Mucosa of descending colon (tissue), 3 donors: ENCODE results near the gene SECTM1. TPM values are rescaled to one million over a fixed set of nuclear protein-coding genes. Genes with fewer than 3 reads are reported as not detected.
A peak's percentile ranks its signal among the peaks of the same experiment; 100 is the strongest.

Experiments
- ATAC-seq: fragments of 200-7000 bp; cut with Tn5 transposase; one replicate; pipeline ENCODE4 v1.9.1; 2020; ENCODE audit warnings: mild to moderate bottlenecking, moderate library complexity
- DNase-seq, 3 donors: peaks; one replicate each; pipeline ENCODE4 v3.0.0-alpha.2; 2020
- H3K36me3 ChIP-seq: fragments of 200-600 bp; one replicate; pipeline ENCODE4 v1.8.0; 2021; ENCODE audit warnings: low read depth, mild to moderate bottlenecking
- H3K4me1 ChIP-seq: fragments of 200-600 bp; one replicate; pipeline ENCODE4 v1.8.0; 2021; ENCODE audit warnings: low read depth, mild to moderate bottlenecking
- H3K4me3 ChIP-seq: fragments of 200-600 bp; one replicate; pipeline ENCODE4 v1.8.0; 2021; ENCODE audit warnings: mild to moderate bottlenecking
- H3K9me3 ChIP-seq: fragments of 200-600 bp; one replicate; pipeline ENCODE4 v1.8.0; 2021; ENCODE audit warnings: mild to moderate bottlenecking
- intact Hi-C, 2 donors: fragments of 100-400 bp; cut with DNase I in 1 of 2; cut with micrococcal nuclease in 1 of 2; formaldehyde crosslinking; loops; one replicate each; pipeline versions ENCODE4 v1.11.0 to v1.11.1; 2022; cut with DNase I, micrococcal nuclease
- total RNA-seq, 3 donors: library from RNA; stranded (reverse); fragmentation: NEBNext Ultra II Directional in 2 of 3; extraction: Animal tissue kit (Norgen Biotek cat#: 25700) in 2 of 3; gene quantifications; one replicate each; pipeline versions ENCODE4 v1.2.1 to v1.2.4, GENCODE V29; 2021 to 2023
- TF ChIP-seq, protein P1 (sequence below): fragments of 200-600 bp; IDR thresholded peaks from one replicate; pipeline ENCODE4 v1.8.0; 2022; ENCODE audit warnings: antibody characterized with exemption, mild to moderate bottlenecking
- donor health status: DM: no; HTN: no; CAD: no; lungs with moderate emphysema.
- donor health status: DM: no; HTN: no; CAD: no.
- donor health status: DM: no; HTN: yes; CAD: no.

The SECTM1 gene
- total RNA-seq, 3 donors from 2014 or later = 127 to 268 (median 213) TPM

DNA sequence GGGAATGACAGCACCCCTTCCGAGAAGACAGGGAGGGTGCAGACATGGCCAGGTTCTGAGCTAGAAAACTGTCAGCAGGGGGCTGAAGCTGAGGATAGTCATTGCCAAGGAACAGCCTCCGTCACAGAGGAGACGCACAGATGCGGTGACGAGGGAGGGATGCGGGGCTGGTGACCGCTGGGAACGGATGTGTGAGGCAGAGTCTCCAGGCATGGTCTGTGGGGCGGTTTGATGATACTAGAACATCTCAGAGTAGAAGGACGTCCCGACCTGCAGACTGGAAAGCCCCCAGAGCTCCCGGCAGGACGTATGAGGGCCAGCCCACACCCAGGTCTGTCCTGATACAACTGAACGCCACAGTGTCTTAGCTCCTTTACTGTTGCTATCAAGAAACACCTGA lies 58.2 kb downstream of the SECTM1 start:
- TF ChIP-seq, protein P1, sequence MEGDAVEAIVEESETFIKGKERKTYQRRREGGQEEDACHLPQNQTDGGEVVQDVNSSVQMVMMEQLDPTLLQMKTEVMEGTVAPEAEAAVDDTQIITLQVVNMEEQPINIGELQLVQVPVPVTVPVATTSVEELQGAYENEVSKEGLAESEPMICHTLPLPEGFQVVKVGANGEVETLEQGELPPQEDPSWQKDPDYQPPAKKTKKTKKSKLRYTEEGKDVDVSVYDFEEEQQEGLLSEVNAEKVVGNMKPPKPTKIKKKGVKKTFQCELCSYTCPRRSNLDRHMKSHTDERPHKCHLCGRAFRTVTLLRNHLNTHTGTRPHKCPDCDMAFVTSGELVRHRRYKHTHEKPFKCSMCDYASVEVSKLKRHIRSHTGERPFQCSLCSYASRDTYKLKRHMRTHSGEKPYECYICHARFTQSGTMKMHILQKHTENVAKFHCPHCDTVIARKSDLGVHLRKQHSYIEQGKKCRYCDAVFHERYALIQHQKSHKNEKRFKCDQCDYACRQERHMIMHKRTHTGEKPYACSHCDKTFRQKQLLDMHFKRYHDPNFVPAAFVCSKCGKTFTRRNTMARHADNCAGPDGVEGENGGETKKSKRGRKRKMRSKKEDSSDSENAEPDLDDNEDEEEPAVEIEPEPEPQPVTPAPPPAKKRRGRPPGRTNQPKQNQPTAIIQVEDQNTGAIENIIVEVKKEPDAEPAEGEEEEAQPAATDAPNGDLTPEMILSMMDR = no peak
- ATAC-seq = no peak
- peaks cover 22% of the 10 kb centered on the region for H3K4me1 ChIP-seq
- H3K4me3 ChIP-seq = no peak overlapping the region
- intact Hi-C loops = no loop called here
- no peaks in the 10 kb centered on the region for H3K36me3 ChIP-seq
- no peaks in the 10 kb centered on the region for H3K9me3 ChIP-seq
- peak in 1 of 3 donors; percentile 48 for DNase-seq

DNA sequence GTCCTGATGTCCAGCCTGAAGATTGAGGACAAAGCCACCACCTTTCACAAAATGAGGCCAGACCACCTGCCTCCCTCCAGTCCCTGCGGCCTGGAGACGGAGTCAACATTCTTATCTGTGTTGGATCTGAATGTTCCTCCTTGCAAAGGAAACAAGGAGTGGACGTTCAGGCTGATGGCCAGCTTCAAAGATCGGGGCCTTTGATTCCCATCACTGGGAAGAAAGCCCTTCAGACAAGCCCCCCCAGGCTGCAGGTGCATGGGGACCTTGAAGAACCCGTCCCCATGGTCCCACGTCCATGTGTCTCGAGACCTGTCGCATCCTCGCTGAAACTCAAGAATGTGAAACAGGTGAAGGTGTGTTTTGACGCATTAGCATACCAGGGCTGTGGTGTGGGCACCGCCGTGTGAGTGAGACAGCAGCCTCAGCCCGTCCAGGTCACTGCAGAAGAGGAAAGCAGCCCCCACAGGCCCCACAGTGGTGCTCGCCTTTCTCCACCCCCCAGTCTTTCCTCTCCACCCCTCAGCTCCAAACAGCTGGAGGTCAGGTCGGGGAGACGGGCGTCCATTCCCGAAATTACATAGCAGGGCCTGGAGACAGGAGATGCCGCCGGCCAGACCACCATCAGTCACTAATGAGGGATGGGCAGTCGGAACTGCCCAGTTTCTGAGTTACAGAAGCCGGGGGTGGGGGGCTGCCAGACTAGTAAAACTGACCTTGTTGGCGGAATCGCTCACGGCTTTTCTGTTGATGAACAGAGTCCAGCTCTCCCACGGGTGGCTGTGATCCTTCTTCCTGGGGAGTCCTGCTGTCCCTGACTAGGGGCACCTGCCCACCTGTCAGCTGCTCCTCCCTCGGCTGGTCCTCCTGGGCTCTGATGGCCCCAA lies 59.2 kb downstream of the SECTM1 start:
- Histone ChIP-seq H3K9me3 (no peaks in the 10 kb centered on the region), H3K4me1 (peaks cover 31% of the 10 kb centered on the region), H3K4me3 (no peak overlapping the region), H3K36me3 (no peaks in the 10 kb centered on the region)
- peak in 1 of 3 donors; percentile 49 for DNase-seq
- intact Hi-C loops = no loop called here
- TF ChIP-seq, protein P1 = no peak
- ATAC-seq = no peak

GRCh38 chr17:82273327-82274133 lies 60.0 kb downstream of the SECTM1 start, which contains the start of gene CSNK1D:
Gene CSNK1D (minus strand): TSS chr17:82273700. CDS start chr17:82273381, 319 bp downstream.
- ATAC-seq = peak; percentile 89
- H3K36me3 ChIP-seq = no peaks in the 10 kb centered on the region
- TF ChIP-seq, protein P1 = no peak
- H3K4me3 ChIP-seq = peak within 1 kb of the TSS; percentile 99
- DNase-seq = peak; percentile 94 to 97 (median 96)
- intact Hi-C loops = no loop called here
- H3K4me1 ChIP-seq = peaks cover 39% of the 10 kb centered on the region
- no peaks in the 10 kb centered on the region for H3K9me3 ChIP-seq

DNA sequence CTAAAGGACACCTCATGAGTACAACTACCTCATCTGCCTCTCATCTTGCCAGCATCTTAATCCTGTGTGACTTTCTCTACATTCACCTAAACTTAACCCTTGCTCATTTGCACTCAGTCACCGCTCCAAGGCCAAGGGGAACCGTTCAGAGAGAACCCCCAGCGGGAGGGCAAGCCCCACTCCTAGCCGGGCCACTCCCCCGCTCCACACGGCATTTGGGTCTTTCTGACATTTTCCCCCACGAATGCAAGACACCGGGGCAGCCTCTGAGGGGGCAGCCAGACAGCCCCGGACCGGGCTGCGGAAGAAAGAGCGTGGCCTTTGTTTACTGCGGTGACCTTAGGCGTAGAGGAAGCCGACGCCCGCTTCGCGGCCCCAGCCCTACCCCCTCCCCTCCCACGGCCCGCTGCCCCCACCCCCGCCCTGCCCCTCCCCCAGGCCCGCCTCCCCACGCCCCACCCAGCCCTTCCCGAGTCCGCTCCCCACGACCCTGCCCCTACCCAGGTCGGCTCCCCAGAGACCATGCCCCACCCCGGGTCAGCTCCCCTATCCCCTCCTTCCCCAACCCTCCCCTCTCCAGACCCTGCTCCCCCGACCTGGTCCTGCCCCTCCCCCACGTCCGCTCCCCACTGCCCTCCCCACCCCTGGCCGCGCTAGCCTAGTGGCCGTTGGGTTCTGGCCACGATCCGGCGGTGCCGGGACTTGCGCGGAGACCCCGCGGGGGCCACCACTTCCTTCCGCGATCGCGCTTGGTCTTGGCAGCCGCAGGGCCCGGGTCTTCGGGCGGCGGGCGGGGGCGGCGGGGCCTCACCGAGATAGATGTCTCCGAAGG lies 60.9 kb downstream of the SECTM1 start:
- TF ChIP-seq, protein P1 = no peak
- no peaks in the 10 kb centered on the region for H3K9me3 ChIP-seq
- H3K4me1 ChIP-seq = peaks cover 47% of the 10 kb centered on the region
- H3K4me3 ChIP-seq = peak overlapping the region; percentile 99
- intact Hi-C loops = no loop called here
- peak; percentile 59 to 78 (median 69) for DNase-seq
- H3K36me3 ChIP-seq = no peaks in the 10 kb centered on the region
- peak; percentile 49 for ATAC-seq

GRCh38 chr17:82271401-82271800 lies 62.2 kb downstream of the SECTM1 start:
- Histone ChIP-seq H3K36me3 (no peaks in the 10 kb centered on the region), H3K4me3 (no peak overlapping the region), H3K4me1 (peaks cover 60% of the 10 kb centered on the region), H3K9me3 (no peaks in the 10 kb centered on the region)
- intact Hi-C loops = no loop called here
- no peak for DNase-seq
- TF ChIP-seq, protein P1 = no peak
- ATAC-seq = no peak
